ENCODE results near the gene SYTL3.
"Not testable (repeated sequence)": the region's sequence is repeated elsewhere in the genome, so short reads cannot be mapped to it uniquely, and the experiment has no call there.

The SYTL3 gene

DNA sequence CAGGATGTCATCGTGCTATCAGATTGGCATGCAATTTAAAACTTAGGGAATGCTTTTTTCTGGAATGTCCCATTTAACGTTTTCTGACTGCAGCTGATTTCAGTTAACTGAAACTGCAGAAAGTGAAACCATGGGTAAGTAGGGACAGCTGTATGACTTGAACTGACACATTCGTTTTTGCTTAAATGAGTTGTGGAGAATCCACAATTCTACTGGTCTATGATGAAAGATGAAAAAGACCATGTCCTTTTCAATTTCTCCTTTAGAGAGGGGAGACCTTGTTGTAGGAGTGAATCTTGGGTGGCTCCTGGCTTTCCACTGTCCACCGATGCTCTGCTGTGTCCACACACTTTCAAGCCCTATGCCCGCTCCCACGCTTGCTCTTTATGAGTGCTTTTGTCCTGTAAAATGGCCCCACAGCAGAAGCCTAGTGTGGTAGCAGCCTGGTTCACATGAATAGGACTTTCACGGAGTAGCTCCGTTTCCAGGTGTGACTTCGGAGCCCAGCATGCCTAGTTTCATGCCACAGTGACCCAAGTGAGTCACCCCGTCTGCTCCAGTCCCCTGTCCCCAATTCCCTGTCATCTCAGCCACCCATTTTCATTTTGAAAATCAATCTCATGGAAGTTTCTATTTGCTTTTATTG is 27.2 kb upstream of the SYTL3 start:
- no peak for DNase-seq

DNA sequence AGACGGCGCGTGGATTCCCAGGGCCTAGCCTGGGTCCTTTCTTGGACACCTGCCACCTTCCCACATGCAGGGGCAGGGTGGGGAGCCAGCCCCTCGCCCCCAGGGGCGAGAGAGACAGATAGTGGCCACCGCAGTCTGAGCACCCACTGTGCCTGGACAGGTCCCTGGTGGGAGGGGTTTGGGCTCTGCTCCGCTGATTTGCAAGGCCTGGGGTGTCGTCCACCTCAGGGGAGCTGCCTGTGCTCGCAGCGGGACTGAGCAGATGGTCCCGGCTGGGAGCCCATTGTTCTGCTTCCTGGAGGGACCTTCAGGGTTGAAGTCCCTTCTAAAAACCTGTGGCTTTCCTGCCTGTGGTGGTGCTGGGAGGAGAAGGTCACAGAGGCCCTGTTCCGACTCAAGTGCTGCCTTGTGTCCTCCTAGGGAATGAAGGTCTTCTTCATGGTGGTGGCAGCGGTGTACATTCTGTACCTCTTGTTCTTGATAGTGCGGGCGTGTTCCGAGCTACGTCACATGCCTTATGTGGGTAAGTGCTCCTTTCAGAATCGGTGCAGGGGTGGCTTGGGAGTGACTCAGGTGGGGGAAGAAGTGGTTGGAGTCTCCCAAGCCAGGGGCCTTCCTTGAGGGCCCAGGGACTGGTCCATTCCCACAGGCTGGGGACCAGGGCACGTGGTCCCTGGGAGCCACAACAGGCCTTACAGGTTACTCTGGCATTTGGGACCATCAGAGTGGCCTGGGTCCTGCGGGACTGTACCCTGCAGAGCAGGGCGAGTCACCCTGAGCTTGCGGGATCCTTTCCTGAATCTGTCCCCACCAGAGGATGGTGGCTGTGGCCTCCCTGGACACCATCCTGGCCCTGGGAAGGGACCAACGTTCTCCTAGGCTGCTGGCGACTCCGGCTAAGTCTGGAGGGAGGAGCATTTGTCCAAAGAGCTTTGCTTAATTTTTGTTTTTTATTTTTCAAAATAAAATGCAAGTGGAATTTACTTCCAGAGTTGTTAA is 24.9 kb upstream of the SYTL3 start:
- DNase-seq: no peak

DNA sequence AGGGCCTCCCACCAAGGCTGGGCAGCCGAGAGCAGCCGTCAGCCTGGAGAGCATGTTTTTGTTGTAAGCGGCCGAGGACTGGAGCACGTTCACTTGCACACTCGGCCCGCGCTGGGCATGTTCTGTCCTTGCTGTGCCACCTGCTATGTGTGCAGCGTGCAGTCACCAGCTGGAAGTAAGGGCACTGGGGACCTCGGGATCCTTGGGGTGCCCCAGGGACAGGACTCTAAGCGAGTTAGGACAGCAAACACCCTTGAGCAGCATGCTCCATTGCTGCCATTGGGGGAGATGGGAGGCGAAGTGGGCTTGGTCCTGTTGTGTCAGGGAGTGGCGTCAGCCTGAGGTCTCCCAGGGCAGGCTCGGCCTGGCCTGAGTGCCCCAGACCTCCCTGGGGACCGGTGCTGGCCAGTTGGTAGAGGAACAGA is 24.0 kb upstream of the SYTL3 start:
- no peak for DNase-seq

DNA sequence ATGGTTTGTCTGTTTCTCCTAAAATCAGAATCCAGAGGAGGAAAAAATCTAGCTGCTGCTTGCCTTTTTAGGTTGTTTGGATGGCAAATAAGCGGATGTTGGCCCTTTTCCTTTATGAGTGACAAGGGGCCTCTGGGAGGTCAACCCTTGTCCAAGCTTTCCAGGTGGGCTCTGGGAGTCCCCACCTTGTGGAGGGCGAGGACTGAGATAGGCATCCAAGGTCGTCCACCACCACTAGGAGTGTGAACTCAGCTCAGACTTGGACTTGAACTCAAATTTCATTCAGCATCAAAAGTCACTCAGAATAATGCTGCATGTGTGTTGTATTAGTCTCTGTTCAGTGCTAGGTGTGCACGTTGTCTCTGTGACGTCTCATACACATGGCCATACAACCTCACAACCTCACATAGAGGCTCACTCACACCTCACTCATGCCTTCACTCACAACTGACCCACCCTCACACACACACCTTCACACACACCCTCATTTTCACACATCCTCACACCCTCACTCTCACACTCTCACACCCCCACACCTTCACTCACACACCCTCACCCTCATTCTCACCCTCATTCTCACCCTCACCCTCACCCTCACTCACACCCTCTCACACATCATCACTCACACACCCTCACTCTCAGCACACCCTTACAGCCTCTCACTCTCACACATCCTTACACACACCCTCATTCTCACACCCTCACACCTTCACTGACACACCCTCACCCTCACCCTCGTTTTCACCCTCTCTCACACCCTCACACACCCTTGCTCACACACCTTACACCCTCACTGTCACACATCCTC is 23.3 kb upstream of the SYTL3 start:
- no peak for DNase-seq

DNA sequence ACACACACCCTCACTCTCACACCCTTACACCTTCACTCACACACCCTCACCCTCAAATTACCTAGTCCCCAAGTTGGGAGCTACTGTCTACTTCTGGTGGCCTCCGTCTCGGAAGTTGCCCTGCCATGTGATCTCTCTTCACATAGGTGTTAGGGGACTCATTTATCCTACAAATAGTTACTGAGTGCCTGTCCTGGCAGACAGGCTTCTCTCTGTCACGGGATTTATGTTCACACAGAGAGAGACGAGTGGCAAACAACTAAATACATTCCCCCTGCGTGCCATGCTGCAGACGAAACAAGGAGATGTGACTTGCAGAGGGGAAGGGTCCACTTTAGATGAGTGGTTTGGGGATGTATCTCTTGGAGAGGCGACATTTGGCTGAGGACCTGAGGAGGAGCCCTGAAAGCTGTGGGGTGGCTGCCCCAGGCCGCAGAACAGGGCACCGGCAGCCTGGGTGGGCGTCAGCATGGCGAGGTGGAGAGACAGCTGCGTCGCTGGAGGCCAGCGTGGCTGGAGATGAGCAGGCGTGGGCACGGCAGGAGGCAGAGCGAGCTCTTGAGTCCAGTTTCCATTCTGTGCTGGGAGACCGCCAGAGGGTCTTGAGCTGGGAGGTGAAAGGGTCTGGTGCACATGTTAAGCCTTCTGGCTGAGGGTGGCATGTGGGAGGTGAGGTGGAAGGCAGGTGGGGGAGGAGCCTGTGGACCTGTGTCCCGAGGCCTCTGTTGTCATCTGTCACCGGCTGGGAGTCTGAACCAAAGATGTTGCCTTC is 22.5 kb upstream of the SYTL3 start:
- no peak for DNase-seq

GRCh38 chr6:158627940-158628211 is 22.0 kb upstream of the SYTL3 start:
- DNase-seq: no peak

DNA sequence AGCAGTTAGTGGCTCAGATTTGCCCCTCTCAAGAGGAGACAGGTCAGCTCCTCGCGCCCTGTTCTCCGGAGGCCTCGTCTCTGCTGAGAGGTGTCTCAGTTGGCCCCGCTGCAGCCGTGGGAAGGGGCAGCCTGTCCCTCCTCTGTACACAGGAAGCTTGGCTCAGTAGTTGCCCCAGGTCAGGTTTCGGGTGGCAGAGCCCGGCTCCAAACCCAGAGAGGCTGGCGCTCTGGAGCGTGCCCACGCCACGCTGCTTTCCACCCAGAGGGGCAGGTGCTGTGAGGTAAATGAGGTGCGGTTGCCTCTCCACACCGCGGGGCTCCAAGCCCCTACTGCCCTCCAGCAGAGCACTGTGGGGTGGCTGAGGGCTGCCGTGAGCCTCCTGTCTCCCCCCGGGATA is 21.3 kb upstream of the SYTL3 start:
- no peak for DNase-seq

DNA sequence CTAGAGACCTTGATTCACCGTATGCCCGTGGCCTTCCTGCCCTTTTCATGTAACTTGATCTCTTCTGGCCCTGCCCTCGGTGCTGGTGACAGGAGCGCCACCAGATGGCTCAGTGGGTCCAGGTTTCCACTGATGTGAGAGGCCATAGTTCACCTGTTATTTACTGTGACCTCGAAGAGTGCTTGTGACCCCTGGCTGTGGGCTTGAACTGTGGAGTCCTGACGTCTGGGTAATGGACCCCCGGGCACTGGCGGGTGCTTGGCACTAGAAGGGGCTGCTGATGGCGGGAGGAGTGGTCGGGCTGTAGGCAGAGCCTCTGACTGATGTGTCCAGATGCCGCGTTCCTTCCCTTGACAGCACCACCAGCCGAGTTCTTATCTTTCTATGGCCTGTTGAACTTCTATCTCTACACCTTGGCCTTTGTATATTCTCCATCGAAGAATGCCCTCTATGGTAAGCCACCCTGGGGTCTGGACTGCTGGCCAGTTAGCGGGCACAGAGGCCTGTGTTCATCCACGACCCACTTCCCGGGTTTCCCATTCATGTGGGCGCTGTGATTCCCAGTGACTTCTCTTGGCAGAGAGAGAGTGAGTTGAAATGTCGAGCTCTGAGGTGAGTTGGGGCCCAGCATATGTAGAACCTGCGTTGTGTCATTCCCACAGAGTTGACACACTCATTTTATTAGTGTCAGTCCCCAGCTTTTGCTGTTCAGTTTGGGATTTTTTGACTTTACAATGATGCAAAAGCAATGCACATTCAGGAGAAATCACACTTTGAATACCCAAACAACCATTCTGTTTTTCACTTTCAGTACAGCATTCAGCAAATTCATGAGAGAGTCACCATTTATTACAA is 20.3 kb upstream of the SYTL3 start:
- DNase-seq: no peak

DNA sequence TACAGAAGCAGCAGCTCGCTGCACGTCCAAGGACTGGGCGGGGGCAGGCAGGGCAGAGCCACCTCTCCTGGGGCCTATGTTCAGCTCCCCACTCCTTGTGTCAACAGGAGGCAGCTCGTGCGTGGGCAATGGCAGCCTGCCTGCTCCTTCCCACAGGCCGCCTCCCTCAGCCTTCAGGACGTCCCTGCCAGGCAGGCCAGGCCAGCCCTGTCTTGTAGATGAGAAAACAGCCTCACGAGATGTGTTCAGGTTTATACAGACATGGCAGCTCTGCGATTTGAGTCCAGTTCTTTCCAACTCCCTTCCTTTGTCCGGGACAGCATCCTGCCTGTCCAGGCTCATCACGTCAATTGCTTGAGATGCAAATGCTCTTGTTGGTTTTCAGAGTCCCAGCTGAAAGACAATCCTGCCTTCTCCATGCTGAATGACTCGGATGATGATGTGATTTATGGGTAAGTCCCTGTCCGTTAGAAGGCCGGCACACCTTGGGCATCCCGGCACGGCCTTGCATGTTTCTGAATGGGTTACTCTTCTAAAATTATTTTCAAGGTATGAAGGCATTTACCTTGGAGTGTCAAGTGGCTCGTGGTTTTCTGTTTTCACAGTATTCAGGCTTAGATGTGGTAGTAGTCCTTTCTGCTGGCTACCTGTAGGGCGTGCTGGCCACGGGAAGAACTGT is 18.8 kb upstream of the SYTL3 start:
- no peak for DNase-seq

GRCh38 chr6:158631678-158632537 is 17.9 kb upstream of the SYTL3 start:
- no peak for DNase-seq

DNA sequence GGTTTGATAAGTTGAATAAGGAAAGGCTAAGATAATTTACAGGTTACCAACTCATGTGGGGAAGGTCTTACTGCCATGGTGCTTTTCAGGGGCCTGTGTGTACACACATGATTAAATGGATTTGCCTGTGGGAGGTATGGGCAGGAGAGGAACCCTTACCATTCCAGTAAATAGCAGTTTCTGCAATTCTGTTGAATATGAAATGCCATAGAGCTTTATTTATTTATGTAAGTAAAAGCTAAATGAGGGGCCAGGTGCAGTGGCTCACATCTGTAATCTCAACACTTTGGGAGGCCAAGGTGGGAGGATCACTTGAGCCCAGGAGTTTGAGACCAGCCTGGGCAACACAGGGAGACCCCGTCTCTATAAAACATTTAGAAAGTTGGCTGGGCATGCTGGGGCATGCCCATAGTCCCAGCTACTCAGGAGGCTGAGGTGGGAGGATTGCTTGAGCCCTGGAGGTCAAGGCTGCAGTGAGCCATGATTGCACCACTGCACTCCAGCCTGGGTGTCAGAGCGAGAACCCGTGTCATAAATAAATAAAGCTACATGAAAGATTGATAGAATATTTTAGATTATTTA is 17.2 kb upstream of the SYTL3 start:
- DNase-seq: not testable (repeated sequence)

- DNase-seq: no peak
Observed at GRCh38 chr6:158633127-158633526, 16.7 kb upstream of the SYTL3 start.

DNA sequence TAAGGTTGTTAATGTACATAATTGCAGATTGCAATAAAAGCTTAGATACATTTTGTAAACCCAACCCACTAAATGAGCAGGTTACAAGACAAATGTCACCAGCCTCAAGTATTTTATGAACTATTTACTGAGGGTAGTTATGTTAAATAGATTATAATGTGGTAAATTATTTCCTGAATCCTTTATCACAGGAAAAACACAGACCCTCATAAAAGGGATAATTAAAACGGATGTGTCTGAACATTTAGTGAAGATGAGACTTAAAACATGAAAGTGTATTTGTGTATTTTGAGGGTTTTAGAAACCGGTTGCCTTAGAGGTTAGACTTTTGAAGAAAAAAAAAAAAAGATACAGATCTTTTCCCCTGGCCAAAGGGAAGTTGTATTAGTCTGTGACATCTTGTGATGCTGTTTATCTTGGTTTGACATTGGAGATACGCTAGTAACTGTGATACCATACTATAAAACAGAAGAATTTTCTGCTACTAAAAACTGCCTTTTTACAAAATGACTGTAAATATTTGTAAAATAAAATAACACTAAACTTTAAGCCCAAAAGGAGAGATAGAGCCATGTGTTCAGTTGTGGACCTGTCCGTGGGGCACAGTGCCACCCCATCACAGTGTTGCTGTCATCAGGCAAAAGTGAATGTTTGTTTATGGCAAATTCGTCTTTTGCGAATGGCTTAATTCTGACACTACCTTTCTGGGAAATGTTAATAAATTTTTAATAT is 15.0 kb upstream of the SYTL3 start:
- no peak for DNase-seq

- DNase-seq: no peak
Observed at GRCh38 chr6:158635427-158636073, 14.3 kb upstream of the SYTL3 start.

DNA sequence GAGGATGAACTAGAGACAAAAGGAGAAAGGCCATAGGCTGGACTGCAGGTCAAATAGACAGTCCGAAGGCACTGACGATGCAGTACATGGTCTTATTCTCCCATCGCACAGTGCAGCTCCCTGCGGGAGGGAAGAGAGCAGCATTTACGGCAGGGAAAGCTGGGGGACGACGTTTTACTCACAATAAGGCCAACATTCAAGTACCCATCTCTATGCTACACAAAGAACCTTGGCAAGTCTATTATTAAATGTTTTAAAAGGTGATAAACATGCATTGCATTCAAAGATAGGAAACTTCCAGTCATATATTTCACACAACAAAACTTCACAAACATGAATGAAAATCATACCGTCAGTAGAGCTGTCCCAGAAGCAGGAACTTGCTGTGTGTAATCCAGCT is 13.1 kb upstream of the SYTL3 start:
- no peak for DNase-seq

GRCh38 chr6:158638324-158638854 is 11.5 kb upstream of the SYTL3 start:
- DNase-seq: no peak

- DNase-seq: no peak
Observed at GRCh38 chr6:158639056-158639455, 10.8 kb upstream of the SYTL3 start.

DNA sequence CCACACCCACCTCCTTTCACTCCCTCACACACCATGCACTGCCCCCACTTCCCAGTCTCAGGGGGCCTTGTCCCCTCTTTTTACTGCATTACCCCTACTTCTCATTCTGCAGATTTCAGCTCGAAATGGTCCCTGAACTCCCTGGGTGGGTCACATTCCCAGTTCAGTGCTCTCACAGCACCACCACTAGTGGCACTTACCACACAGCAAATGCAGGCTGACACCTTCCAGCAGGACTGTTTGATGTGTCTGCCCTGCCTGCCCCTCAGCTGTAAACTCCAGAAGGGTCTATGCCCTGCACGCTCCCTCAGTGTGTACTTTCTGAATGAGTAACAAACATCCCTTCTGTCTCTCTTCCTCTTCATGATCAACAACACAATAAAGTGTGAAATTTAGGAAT is 9.3 kb upstream of the SYTL3 start:
- DNase-seq: no peak
